NOMO-1 treated with dmso at 0.1 percent for 144 hours (cell line): ENCODE measurements around the gene FAXDC2.
A peak's percentile ranks its signal among the peaks of the same experiment; 100 is the strongest.
"Not testable (repeated sequence)": the region's sequence is repeated elsewhere in the genome, so short reads cannot be mapped to it uniquely, and the experiment has no call there.

Source experiments
- DNase-seq: peaks from one replicate; lab custom pipeline; 2025; ENCODE audit not compliant: unreplicated experiment; lab: John Stamatoyannopoulos, UW

FAXDC2 gene

GRCh38 chr5:154830596-154830995, 19.8 kb downstream of the FAXDC2 start:
- no peak for DNase-seq

GRCh38 chr5:154830219-154830595, 20.2 kb downstream of the FAXDC2 start:
- no peak for DNase-seq

- DNase-seq, result no peak
Observed at GRCh38 chr5:154829589-154830218, 20.7 kb downstream of the FAXDC2 start.

- no peak for DNase-seq
Observed at GRCh38 chr5:154829181-154829588, 21.2 kb downstream of the FAXDC2 start.

- no peak for DNase-seq
Observed at GRCh38 chr5:154824070-154824469, 26.3 kb downstream of the FAXDC2 start.

GRCh38 chr5:154823605-154824004, 26.8 kb downstream of the FAXDC2 start:
- DNase-seq, result no peak

GRCh38 chr5:154822896-154823295, 27.5 kb downstream of the FAXDC2 start:
- not testable (repeated sequence) for DNase-seq

GRCh38 chr5:154820383-154820782, 30.0 kb downstream of the FAXDC2 start:
- no peak for DNase-seq

GRCh38 chr5:154819546-154819945, 30.9 kb downstream of the FAXDC2 start:
- DNase-seq, result no peak

- no peak for DNase-seq
Observed at GRCh38 chr5:154818471-154819116, 31.8 kb downstream of the FAXDC2 start.

GRCh38 chr5:154817815-154818214, 32.6 kb downstream of the FAXDC2 start:
- no peak for DNase-seq

- DNase-seq, result no peak
Observed at GRCh38 chr5:154816891-154817492, 33.4 kb downstream of the FAXDC2 start.

GRCh38 chr5:154815684-154816247, 34.6 kb downstream of the FAXDC2 start:
- no peak for DNase-seq

GRCh38 chr5:154815025-154815424, 35.4 kb downstream of the FAXDC2 start:
- no peak for DNase-seq

GRCh38 chr5:154813736-154814135, 36.7 kb downstream of the FAXDC2 start:
- no peak for DNase-seq

- DNase-seq, result no peak
Observed at GRCh38 chr5:154813158-154813557, 37.2 kb downstream of the FAXDC2 start.

GRCh38 chr5:154811653-154812465, 38.5 kb downstream of the FAXDC2 start:
- peak; percentile 13 for DNase-seq

- no peak for DNase-seq
Observed at GRCh38 chr5:154811239-154811638, 39.2 kb downstream of the FAXDC2 start.

GRCh38 chr5:154806176-154806575, 44.2 kb downstream of the FAXDC2 start:
- DNase-seq, result no peak

GRCh38 chr5:154802050-154802449, 48.4 kb downstream of the FAXDC2 start:
- DNase-seq, result no peak

GRCh38 chr5:154801083-154801482, 49.3 kb downstream of the FAXDC2 start:
- no peak for DNase-seq
